ENCODE results near the gene GGN.

DNA sequence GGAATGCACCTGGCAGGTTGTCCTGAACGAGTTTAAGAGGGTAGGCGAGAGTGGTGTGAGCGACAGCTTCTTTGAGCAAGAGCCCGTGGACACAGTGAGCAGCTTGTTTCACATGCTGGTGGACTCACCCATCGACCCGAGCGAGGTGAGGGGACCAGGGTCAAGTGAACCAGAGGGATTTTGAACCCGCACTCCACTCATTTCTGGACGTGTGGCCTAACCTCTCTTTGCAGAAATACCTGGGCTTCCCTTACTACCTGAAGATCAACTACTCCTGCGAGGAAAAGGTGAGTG lies 50.5 kb downstream of the GGN start:
- TF ChIP-seq EZH2 (IDR thresholded peaks at IDR 0.05; ENCODE audit: insufficient read depth, poor library complexity, severe bottlenecking) (no peak), EZH2phosphoT487 (IDR thresholded peaks at IDR 0.05; ENCODE audit: insufficient read depth, low read depth) (no peak)
